GM19351 (cell line): Measurements from ENCODE around the gene C14orf39.

Experiments
- ATAC-seq: cut with Tn5 transposase; IDR thresholded peaks from one replicate; pipeline ENCODE4 v1.9.1; 2021; ENCODE audit warnings: mild to moderate bottlenecking, moderate library complexity; ENCODE audit not compliant: unreplicated experiment

Gene C14orf39

GRCh38 chr14:60485598-60486251 lies at the start of gene C14orf39:
Gene C14orf39 (minus strand): TSS chr14:60486063. CDS start chr14:60485078, 985 bp downstream.
- peak; percentile 55 for ATAC-seq

GRCh38 chr14:60532442-60532841 lies 46.6 kb upstream of the C14orf39 start:
- ATAC-seq = no peak

GRCh38 chr14:60515511-60516289 lies 29.8 kb upstream of the C14orf39 start:
- no peak for ATAC-seq

GRCh38 chr14:60514741-60515491 lies 29.1 kb upstream of the C14orf39 start:
- ATAC-seq = peak; percentile 82

GRCh38 chr14:60514378-60514740 lies 28.5 kb upstream of the C14orf39 start:
- ATAC-seq = no peak

GRCh38 chr14:60512973-60513571 lies 27.2 kb upstream of the C14orf39 start:
- no peak for ATAC-seq

- no peak for ATAC-seq
These were observed 26.3 kb upstream of the C14orf39 start for GRCh38 chr14:60512126-60512525.

GRCh38 chr14:60510951-60511599 lies 25.2 kb upstream of the C14orf39 start:
- ATAC-seq = no peak

GRCh38 chr14:60510254-60510950 lies 24.5 kb upstream of the C14orf39 start:
- ATAC-seq = no peak

- no peak for ATAC-seq
These were observed 23.8 kb upstream of the C14orf39 start for GRCh38 chr14:60509438-60510253.

- no peak for ATAC-seq
These were observed 23.0 kb upstream of the C14orf39 start, which contains the start of gene SIX6 for GRCh38 chr14:60508707-60509437. Gene SIX6 (plus strand): TSS chr14:60509146. CDS start chr14:60509399, 253 bp downstream.

- ATAC-seq = no peak
These were observed 22.5 kb upstream of the C14orf39 start for GRCh38 chr14:60508363-60508706.

GRCh38 chr14:60506985-60507829 lies 21.3 kb upstream of the C14orf39 start:
- no peak for ATAC-seq

- ATAC-seq = no peak
These were observed 20.7 kb upstream of the C14orf39 start for GRCh38 chr14:60506462-60506984.

- no peak for ATAC-seq
These were observed 20.1 kb upstream of the C14orf39 start for GRCh38 chr14:60506010-60506409.

GRCh38 chr14:60505448-60505847 lies 19.6 kb upstream of the C14orf39 start:
- ATAC-seq = no peak

GRCh38 chr14:60502541-60502940 lies 16.7 kb upstream of the C14orf39 start:
- ATAC-seq = no peak
